Esophagus muscularis mucosa (tissue), 4 donors: ENCODE results near the gene RNLS. TPM values are rescaled to one million over a fixed set of nuclear protein-coding genes. Genes with fewer than 3 reads are reported as not detected.
A peak's percentile ranks its signal among the peaks of the same experiment; 100 is the strongest.

Experiments
- DNase-seq: peaks from one replicate; pipeline ENCODE4 v3.0.0-alpha.2; 2017; ENCODE audit errors: extremely low spot score
- H3K27ac ChIP-seq, 4 donors: fragments of 200-600 bp; sonication (generic); replicated peaks in 1 of 4; 1 replicate in 3 of 4; 2 replicates in 1 of 4; pipeline ENCODE4 v1.5.1; 2016 to 2019; ENCODE audit warnings: mild to moderate bottlenecking in 1 of 4
- H3K27me3 ChIP-seq, 4 donors: fragments of 200-600 bp; sonication (generic); one replicate each; pipeline versions ENCODE4 v1.5.1 to v1.6.0; 2016 to 2019
- H3K36me3 ChIP-seq, 4 donors: fragments of 200-600 bp; sonication (generic); one replicate each; pipeline ENCODE4 v1.5.1; 2016 to 2019
- H3K4me1 ChIP-seq, 4 donors: fragments of 200-600 bp; sonication (generic); one replicate each; pipeline ENCODE4 v1.5.1; 2016 to 2019
- H3K4me3 ChIP-seq, 4 donors: fragments of 200-600 bp; sonication (generic); 1 replicate in 2 of 4; 2 replicates in 2 of 4; pipeline ENCODE4 v1.5.1; 2016 to 2019; ENCODE audit warnings: mild to moderate bottlenecking in 4 of 4, moderate library complexity in 1 of 4
- H3K9me3 ChIP-seq, 4 donors: fragments of 200-600 bp; sonication (generic); 1 replicate in 3 of 4; 2 replicates in 1 of 4; pipeline ENCODE4 v1.5.1; 2016 to 2019
- CTCF ChIP-seq, 3 experiments: fragments of 200-600 bp in 2 of 3; fragments of 450-650 bp in 1 of 3; sonication (generic) in 2 of 3; IDR thresholded peaks; one replicate each; pipeline ENCODE4 v1.5.1; 2017 to 2019; ENCODE audit warnings: antibody characterized with exemption in 3 of 3, mild to moderate bottlenecking in 2 of 3, moderate library complexity in 1 of 3
- EP300 ChIP-seq: sonication (generic); formaldehyde crosslinking; IDR thresholded peaks from one replicate; pipeline ENCODE4 v1.6.1; 2017; ENCODE audit warnings: antibody characterized with exemption
- POLR2A ChIP-seq: fragments of 450-650 bp; IDR thresholded peaks from one replicate; pipeline ENCODE4 v1.6.1; 2017; ENCODE audit warnings: antibody characterized with exemption, moderate library complexity, mild to moderate bottlenecking, low read depth
- POLR2AphosphoS5 ChIP-seq, 2 donors: sonication (generic); formaldehyde crosslinking; IDR thresholded peaks; one replicate each; pipeline ENCODE4 v1.6.1; 2017; ENCODE audit warnings: antibody characterized with exemption in 2 of 2
- WGBS: methylation state at CpG from one replicate; pipeline ENCODE4 v1.1.5; 2018; 5-methylcytosine and 5-hydroxymethylcytosine counted together
- intact Hi-C: fragments of 100-400 bp; cut with DNase I; formaldehyde crosslinking; loops from one replicate; pipeline ENCODE4 v1.15.1; 2023
- total RNA-seq, 4 donors: library from RNA; depleted of rRNA; stranded (reverse); fragments of >200 nt; gene quantifications; one replicate each; pipeline versions ENCODE4 v1.1.0 to v1.2.1, GENCODE V29; 2016

RNLS gene
- total RNA-seq, 4 donors from 2014 or later, result 6.7 to 12.9 (median 10.9) TPM

- no peaks in the 10 kb centered on the region for H3K36me3 ChIP-seq
- WGBS, result 89% methylated on average over 4 of the region's 4 CpGs
- intact Hi-C loops, result no loop called here
- no peaks in the 10 kb centered on the region for H3K9me3 ChIP-seq
- H3K4me3 ChIP-seq, result no peak overlapping the region
- no peak for DNase-seq
- peak overlapping the region in 1 of 4 donors; percentile 46 for H3K27ac ChIP-seq
- peaks cover 10 to 29% (median 24%) of the 10 kb centered on the region in 4 donors for H3K4me1 ChIP-seq
- H3K27me3 ChIP-seq, result no peaks in the 10 kb centered on the region
- TF ChIP-seq POLR2AphosphoS5 (IDR thresholded peaks at IDR 0.05), result no peak
- TF ChIP-seq EP300, result no peak
- TF ChIP-seq POLR2A, result no peak
- TF ChIP-seq CTCF (IDR thresholded peaks at IDR 0.05), result no peak
Observed at GRCh38 chr10:88234297-88234696, 348.8 kb downstream of the RNLS start.

DNA sequence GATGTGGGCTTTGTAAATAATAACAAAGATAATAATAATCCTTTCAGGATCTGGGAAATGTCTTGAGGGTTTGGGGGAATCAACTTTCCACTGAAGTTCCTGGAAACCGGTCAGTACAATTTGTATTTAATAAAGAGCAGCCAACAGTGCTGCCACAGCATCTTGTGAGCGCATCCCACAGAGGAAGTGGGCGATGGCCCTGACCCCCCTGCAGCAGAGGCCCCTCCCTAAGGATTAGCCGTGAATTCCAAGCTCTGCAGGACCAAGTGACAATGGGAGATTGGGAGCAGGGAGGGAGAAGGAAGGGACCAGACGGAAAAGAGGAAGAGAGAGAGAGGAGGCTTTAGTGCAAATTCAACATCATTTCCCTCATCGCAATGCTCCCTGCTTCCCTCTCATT is 349.2 kb downstream of the RNLS start:
- no peak for DNase-seq
- H3K4me1 ChIP-seq, result peaks cover 10 to 25% (median 22%) of the 10 kb centered on the region in 4 donors
- no peak overlapping the region for H3K4me3 ChIP-seq
- H3K27ac ChIP-seq, result peak overlapping the region in 1 of 4 donors; percentile 46
- intact Hi-C loops, result no loop called here
- no peaks in the 10 kb centered on the region for H3K9me3 ChIP-seq
- no peak for TF ChIP-seq POLR2AphosphoS5 (IDR thresholded peaks at IDR 0.05)
- H3K27me3 ChIP-seq, result no peaks in the 10 kb centered on the region
- WGBS, result 74% methylated on average over 6 of the region's 6 CpGs
- no peaks in the 10 kb centered on the region for H3K36me3 ChIP-seq

DNA sequence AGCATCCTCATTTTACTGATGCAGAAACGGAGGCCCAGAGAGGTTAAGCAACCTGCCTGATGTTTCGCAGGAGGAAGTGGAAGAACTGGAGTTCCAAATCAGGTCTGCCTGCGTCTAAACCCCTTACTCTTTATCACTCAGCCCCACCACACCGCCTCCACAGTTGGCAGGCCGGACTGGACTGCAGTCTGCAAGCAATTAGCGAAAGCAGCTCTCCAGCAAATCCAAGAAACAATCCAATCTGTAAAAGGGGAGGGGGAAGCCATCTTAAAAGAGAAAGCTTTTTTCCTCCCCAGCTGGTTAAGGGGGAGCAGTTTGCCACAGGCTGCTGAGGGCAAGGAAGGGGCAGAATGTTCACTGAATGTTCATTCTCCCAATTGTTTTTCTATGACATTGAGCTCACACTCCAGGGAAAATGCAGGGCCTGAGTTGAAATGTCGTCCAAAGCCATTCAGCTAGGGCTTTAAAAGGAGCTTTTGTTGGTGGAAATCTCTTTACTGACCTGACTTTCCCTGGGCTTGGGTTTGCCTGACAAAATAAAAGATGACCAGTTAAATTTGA is 350.1 kb downstream of the RNLS start:
- Histone ChIP-seq H3K4me1 (peaks cover 8 to 18% (median 15%) of the 10 kb centered on the region in 4 donors), H3K27ac (peak overlapping the region in 3 of 4 donors; percentile 3 to 50 (median 26)), H3K36me3 (no peaks in the 10 kb centered on the region), H3K4me3 (no peak overlapping the region), H3K27me3 (no peaks in the 10 kb centered on the region), H3K9me3 (no peaks in the 10 kb centered on the region)
- intact Hi-C loops, result no loop called here
- no peak for TF ChIP-seq EP300
- no peak for TF ChIP-seq POLR2A
- TF ChIP-seq POLR2AphosphoS5 (IDR thresholded peaks at IDR 0.05), result no peak
- no peak for TF ChIP-seq CTCF (IDR thresholded peaks at IDR 0.05)
- 93% methylated on average over 7 of the region's 7 CpGs for WGBS
- DNase-seq, result no peak

- intact Hi-C loops, result no loop called here
- peak overlapping the region; percentile 3 to 50 (median 37) for H3K27ac ChIP-seq
Observed at GRCh38 chr10:88232029-88232895, 350.9 kb downstream of the RNLS start.

More at GRCh38 chr10:88232029-88232895, 350.9 kb downstream of the RNLS start:
- 58% methylated on average over 5 of the region's 5 CpGs for WGBS
- no peak for DNase-seq
- H3K9me3 ChIP-seq, result no peaks in the 10 kb centered on the region
- H3K4me3 ChIP-seq, result no peak overlapping the region
- TF ChIP-seq POLR2A (no peak), EP300 (no peak), CTCF (IDR thresholded peaks at IDR 0.05) (no peak), POLR2AphosphoS5 (IDR thresholded peaks at IDR 0.05) (no peak)
- H3K36me3 ChIP-seq, result no peaks in the 10 kb centered on the region
- peaks cover 11 to 17% (median 16%) of the 10 kb centered on the region in 4 donors for H3K4me1 ChIP-seq
- H3K27me3 ChIP-seq, result no peaks in the 10 kb centered on the region
